Measurements from ENCODE around the gene RPL37.

The RPL37 gene

DNA sequence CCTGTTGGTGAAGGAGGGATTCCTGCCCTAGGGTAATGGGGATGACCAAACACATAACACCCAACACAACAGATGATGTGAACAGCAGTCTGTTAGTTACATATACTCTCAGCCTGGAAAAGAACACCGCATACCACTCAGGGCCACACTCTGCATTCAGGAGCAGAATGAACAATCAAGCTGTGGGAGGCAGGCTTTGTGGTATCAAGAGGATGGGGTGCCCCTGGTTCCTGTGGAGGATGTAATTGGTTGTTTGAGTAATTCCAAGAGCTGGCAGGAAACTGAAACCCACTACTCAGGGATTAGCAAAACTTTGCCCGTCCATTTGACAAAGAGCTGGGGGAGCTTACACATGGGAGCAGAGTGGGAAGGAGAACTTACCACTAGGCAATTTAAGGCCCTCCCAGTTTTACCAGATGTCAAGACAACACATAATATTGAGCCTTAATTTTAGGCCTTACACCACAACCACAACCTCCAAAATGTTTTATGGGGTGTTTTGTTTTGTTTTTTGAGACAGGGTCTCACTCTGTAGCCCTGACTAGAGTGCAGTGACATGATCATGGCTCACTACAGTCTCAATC is 21.2 kb downstream of the RPL37 start:
- H3K9ac ChIP-seq, result no peak overlapping the region
- no peaks in the 10 kb centered on the region for H3K9me3 ChIP-seq (replicated peaks in 1 of 11)
- H3K4me2 ChIP-seq, result no peak overlapping the region
- TF ChIP-seq Cebpa-rat (IDR thresholded peaks at IDR 0.05), result no peak
- H3K27me3 ChIP-seq, result no peaks in the 10 kb centered on the region
- no peak overlapping the region for H3K27ac ChIP-seq
- no peaks in the 10 kb centered on the region for H4K20me1 ChIP-seq
- H3K36me3 ChIP-seq, result no peaks in the 10 kb centered on the region
- H3K4me3 ChIP-seq, result no peak overlapping the region
- H3K4me1 ChIP-seq, result no peaks in the 10 kb centered on the region

DNA sequence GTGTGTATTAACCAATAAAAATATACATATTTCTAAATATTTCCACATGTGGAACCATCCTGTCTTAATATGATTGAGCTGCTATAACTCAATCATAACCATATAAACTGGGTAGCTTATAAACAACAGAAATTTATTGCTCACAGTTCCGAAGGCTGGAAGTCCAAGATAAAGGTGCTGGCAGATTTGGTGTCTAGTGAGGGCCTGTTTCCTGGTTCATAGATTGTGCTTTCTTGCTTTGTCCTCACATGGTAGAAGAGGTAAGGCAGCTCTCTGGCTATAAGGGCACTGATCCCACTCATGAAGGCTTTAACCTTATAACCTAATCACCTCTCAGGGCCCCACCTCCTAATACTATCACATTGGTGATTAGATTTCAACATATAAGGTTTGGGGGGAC is 22.9 kb downstream of the RPL37 start:
- Histone ChIP-seq H3K9ac (no peak overlapping the region), H4K20me1 (no peaks in the 10 kb centered on the region), H3K9me3 (replicated peaks in 1 of 11) (no peaks in the 10 kb centered on the region), H3K27ac (no peak overlapping the region), H3K4me3 (no peak overlapping the region), H3K4me1 (no peaks in the 10 kb centered on the region), H3K27me3 (no peaks in the 10 kb centered on the region), H3K4me2 (no peak overlapping the region), H3K36me3 (no peaks in the 10 kb centered on the region)
- TF ChIP-seq Cebpa-rat (IDR thresholded peaks at IDR 0.05), result no peak

DNA sequence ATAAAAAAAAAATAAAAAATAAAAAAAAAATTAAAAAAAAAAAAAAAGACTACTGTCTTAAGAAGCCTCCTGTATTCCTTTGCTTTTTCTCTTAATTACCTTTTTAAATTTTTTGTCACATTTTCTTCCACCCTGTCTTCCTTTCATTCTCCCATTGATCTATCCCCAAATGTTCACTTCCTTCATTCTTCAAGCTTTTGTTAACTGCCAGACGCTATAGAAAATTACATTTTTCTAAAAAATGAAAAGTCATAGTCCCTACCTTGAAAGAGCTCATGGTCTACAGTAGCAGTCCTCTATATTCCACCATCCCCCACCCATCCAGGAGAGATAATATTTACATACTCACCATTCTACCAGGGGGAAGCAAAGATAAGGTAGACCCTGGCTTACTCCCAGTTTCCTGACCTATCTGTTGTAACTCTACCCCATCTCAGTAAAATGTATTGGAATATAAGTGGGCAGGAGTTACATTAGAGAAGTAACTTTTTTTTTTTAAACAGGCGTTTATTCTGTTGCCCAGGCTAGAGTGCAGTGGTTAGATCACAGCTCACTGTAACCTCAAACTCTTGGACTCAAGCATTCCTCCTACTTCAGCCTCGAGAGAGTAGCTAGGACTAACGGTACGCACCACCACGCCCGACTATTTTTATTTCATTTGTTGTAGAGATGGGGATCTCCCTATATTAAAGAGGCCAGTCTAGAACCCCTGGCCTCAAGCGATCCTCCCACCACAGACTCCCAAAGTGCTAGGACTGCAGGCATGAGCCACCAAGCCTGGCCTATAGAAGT is 33.1 kb downstream of the RPL37 start:
- no peak overlapping the region for H3K4me2 ChIP-seq
- no peaks in the 10 kb centered on the region for H3K27me3 ChIP-seq
- H3K36me3 ChIP-seq, result no peaks in the 10 kb centered on the region
- peaks cover 0 to 16% (median 13%) of the 10 kb centered on the region in 10 experiments; a peak in 17 of 20 replicates for H3K4me1 ChIP-seq
- no peak overlapping the region for H3K27ac ChIP-seq
- no peaks in the 10 kb centered on the region for H3K9me3 ChIP-seq (replicated peaks in 1 of 11)
- TF ChIP-seq Cebpa-rat (IDR thresholded peaks at IDR 0.05), result no peak
- H3K4me3 ChIP-seq, result no peak overlapping the region
- no peak overlapping the region for H3K9ac ChIP-seq
- peaks cover 0 to 5% (median 3%) of the 10 kb centered on the region in 11 experiments; a peak in 15 of 22 replicates for H4K20me1 ChIP-seq

DNA sequence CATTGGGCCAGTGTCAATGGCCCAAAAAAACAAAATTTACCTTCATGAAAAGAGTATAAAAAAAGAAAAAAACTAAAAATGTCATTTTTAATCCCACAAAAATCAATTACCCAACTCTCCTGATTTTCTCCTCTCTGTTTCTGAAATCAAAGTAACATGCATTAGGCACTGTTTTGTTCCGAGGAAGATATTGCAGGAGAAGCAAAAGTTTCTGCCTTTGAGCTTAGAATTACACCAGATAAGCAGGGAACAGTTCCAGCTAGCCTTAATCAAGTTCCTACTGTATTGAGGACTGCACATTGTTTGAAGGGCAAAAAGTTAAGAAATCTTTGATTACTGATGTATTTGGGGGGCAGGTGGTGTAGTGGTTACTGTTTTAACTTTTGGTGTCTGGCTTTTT is 35.8 kb downstream of the RPL37 start:
- peak overlapping the region in 9 of 10 experiments; percentile 69 to 88 (median 79); a peak in 14 of 20 replicates for H3K4me3 ChIP-seq
- no peaks in the 10 kb centered on the region; a peak in 1 of 22 replicates for H3K9me3 ChIP-seq (replicated peaks in 1 of 11)
- peak overlapping the region in 1 of 11 experiments; percentile 91; a peak in 1 of 22 replicates for H3K27ac ChIP-seq
- H4K20me1 ChIP-seq, result peaks cover 10 to 27% (median 25%) of the 10 kb centered on the region in 11 experiments; a peak in 20 of 22 replicates
- peak overlapping the region in 8 of 11 experiments; percentile 79 to 95 (median 90); a peak in 10 of 22 replicates for H3K9ac ChIP-seq
- TF ChIP-seq Cebpa-rat (IDR thresholded peaks at IDR 0.05), result no peak
- H3K36me3 ChIP-seq, result peaks cover 0 to 16% (median 12%) of the 10 kb centered on the region in 11 experiments; a peak in 11 of 22 replicates
- peak overlapping the region in 10 of 11 experiments; percentile 71 to 90 (median 78); a peak in 21 of 22 replicates for H3K4me2 ChIP-seq
- H3K4me1 ChIP-seq, result peaks cover 18 to 32% (median 29%) of the 10 kb centered on the region in 10 experiments
- H3K27me3 ChIP-seq, result no peaks in the 10 kb centered on the region

DNA sequence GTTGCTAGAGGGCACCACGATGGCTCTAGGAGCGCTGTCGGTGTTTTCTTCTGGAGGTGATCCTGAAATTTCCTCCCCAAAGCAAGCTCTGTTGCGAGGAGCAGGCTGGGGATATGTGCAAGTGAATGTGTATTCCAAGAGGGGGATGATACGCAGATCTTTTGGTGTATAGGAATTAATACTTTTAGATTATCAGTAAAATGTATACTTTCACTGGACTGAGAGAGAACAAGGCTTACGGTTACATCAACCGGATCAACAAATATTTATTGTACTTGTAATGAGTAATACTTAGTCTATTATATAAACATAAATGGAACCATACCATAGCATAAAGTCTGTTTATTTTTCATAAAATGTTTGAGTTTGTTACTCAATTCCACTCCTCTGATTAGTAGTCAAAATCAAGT is 36.2 kb downstream of the RPL37 start:
- Histone ChIP-seq H4K20me1 (peaks cover 10 to 31% (median 28%) of the 10 kb centered on the region in 11 experiments; a peak in 21 of 22 replicates), H3K27ac (peak overlapping the region in 10 of 11 experiments; percentile 50 to 95 (median 90); a peak in 19 of 22 replicates), H3K4me2 (peak overlapping the region; percentile 71 to 90 (median 76)), H3K4me1 (peaks cover 18 to 32% (median 29%) of the 10 kb centered on the region in 10 experiments), H3K27me3 (no peaks in the 10 kb centered on the region), H3K9ac (peak overlapping the region; percentile 76 to 95 (median 89); a peak in 21 of 22 replicates), H3K4me3 (peak overlapping the region; percentile 69 to 88 (median 80)), H3K36me3 (peaks cover 0 to 21% (median 16%) of the 10 kb centered on the region in 11 experiments; a peak in 12 of 22 replicates), H3K9me3 (replicated peaks in 1 of 11) (peaks cover 0 to 4% (median 0%) of the 10 kb centered on the region in 11 experiments; a peak in 1 of 22 replicates)
- no peak for TF ChIP-seq Cebpa-rat (IDR thresholded peaks at IDR 0.05)

DNA sequence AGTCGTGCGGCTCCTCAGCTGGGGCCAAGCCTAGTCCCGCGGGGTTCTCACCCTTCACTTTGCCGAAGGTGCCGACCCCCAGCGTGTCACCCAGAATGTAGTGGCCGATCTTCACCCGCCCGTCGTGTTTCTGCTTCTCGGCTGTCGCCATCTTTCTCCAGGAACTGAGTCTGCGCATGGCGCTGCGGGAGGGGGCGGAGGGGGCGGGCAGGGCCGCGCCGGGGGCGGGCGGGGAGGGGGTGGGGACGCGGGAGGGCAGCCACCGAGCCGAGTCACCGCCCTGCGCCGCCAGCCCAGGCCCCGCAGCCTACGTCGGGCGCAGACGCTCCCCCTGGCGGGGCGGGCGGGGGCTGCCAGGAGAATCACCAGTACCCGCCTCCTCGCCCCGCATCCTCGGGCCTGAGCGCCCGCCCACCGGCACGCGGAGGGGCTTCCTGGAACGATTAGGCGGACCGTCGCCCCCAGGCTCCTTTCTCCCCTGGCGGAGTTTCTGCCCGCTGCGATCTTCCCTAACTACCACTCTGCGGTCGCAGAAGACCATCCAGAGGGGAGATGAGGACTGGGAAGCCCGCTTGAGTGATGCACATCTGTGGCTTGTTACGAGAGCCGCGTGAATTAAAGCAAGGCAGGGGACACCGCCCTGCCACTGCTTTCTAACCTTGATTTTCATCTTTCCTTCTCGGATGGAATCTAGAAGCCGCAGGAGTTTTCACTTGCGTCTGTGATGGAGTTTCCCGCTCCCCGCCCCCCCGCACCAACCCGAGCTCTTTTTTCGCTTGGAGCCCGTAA is 36.8 kb downstream of the RPL37 start, which contains the start of gene PRKAA1:
PRKAA1 (minus strand) TSS at position 363 of the 789 bp plus-strand sequence; CDS start at position 178, 185 bp downstream.
- peak within 1 kb of the TSS; percentile 79 to 95 (median 88) for H3K4me2 ChIP-seq
- H3K36me3 ChIP-seq, result peaks cover 0 to 27% (median 20%) of the 10 kb centered on the region in 11 experiments; a peak in 13 of 22 replicates
- H3K4me1 ChIP-seq, result peaks cover 18 to 32% (median 29%) of the 10 kb centered on the region in 10 experiments
- H3K9ac ChIP-seq, result peak within 1 kb of the TSS; percentile 86 to 95 (median 89)
- TF ChIP-seq Cebpa-rat (IDR thresholded peaks at IDR 0.05), result no peak
- H4K20me1 ChIP-seq, result peaks cover 10 to 37% (median 34%) of the 10 kb centered on the region in 11 experiments; a peak in 21 of 22 replicates
- no peaks in the 10 kb centered on the region for H3K27me3 ChIP-seq
- H3K4me3 ChIP-seq, result peak within 1 kb of the TSS; percentile 69 to 88 (median 80)
- H3K27ac ChIP-seq, result peak within 1 kb of the TSS; percentile 69 to 95 (median 91)
- peaks cover 0 to 8% (median 0%) of the 10 kb centered on the region in 11 experiments; a peak in 1 of 22 replicates for H3K9me3 ChIP-seq (replicated peaks in 1 of 11)

DNA sequence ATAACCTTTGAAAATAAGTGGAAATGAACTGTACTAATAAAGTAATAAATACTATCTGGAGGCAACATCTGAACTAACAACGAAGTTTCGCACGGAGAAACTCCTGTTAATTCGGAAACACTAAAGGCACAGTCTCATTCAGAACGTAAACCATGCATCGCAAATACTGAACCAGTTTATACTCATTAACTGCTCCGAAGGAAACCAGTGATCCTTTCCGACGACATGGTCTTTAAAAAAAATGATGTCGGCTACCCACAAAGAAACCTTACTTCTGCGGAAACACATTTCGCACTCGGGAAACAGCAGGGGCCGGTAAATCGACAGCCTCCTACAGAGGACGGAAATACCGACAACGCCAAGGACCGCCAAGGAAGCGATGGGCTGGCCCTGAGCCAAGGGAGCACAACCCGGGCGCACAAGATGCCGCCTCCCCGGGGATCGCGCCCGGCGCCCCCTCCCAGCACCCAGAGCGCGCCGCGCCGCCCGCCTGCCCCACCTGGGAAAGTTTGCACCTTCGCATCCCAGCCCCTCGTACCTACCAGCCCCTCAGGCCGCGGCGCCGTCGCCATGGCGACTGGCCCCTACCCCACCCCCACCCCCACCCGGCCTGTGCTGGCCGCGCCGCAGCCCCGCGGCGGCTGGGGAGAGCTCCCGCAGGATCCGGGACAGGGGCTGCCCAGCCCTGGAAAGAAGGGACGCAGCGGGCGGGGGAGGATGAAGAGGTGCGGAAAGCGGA is 37.6 kb downstream of the RPL37 start:
- peaks cover 0 to 34% (median 25%) of the 10 kb centered on the region in 11 experiments; a peak in 13 of 22 replicates for H3K36me3 ChIP-seq
- H3K27me3 ChIP-seq, result no peaks in the 10 kb centered on the region
- H3K4me2 ChIP-seq, result peak overlapping the region; percentile 75 to 95 (median 87)
- H3K9ac ChIP-seq, result peak overlapping the region; percentile 86 to 95 (median 89)
- peak overlapping the region; percentile 69 to 88 (median 80) for H3K4me3 ChIP-seq
- peaks cover 15 to 44% (median 41%) of the 10 kb centered on the region in 11 experiments; a peak in 21 of 22 replicates for H4K20me1 ChIP-seq
- peak overlapping the region; percentile 69 to 95 (median 91) for H3K27ac ChIP-seq
- TF ChIP-seq Cebpa-rat (IDR thresholded peaks at IDR 0.05), result no peak
- H3K9me3 ChIP-seq (replicated peaks in 1 of 11), result peaks cover 0 to 8% (median 0%) of the 10 kb centered on the region in 11 experiments; a peak in 2 of 22 replicates
- peaks cover 18 to 32% (median 29%) of the 10 kb centered on the region in 10 experiments for H3K4me1 ChIP-seq
